Large intestine (tissue), 3 donors: ENCODE measurements around the gene TKT. TPM values are rescaled to one million over a fixed set of nuclear protein-coding genes. Genes with fewer than 3 reads are reported as not detected.

Experiments used
- DNase-seq, 2 donors: peaks; one replicate each; pipeline versions ENCODE4 v3.0.0 to v3.0.0-alpha.2; 2013
- H3K27ac ChIP-seq: one replicate; pipeline ENCODE4 v1.5.1; 2013; ENCODE audit warnings: low read length
- H3K27me3 ChIP-seq: 2 replicates; pipeline ENCODE4 v1.6.1; 2013; ENCODE audit warnings: low read length; ENCODE audit not compliant: control insufficient read depth, insufficient read depth
- H3K36me3 ChIP-seq: 2 replicates; pipeline ENCODE4 v1.6.1; 2013; ENCODE audit warnings: low read length; ENCODE audit not compliant: control insufficient read depth, insufficient read depth
- H3K4me1 ChIP-seq: one replicate; pipeline ENCODE4 v1.6.1; 2013; ENCODE audit warnings: low read length; ENCODE audit not compliant: control insufficient read depth, insufficient read depth
- H3K4me3 ChIP-seq: one replicate; pipeline ENCODE4 v1.5.1; 2013; ENCODE audit warnings: low read length
- H3K9me3 ChIP-seq: one replicate; pipeline ENCODE4 v1.6.1; 2013; ENCODE audit warnings: mild to moderate bottlenecking, low read depth, low read length, moderate library complexity; ENCODE audit not compliant: control insufficient read depth
- WGBS: methylation state at CpG from one replicate; pipeline ENCODE4 v1.1.5; 2013; ENCODE audit warnings: low lambda C conversion rate; ENCODE audit not compliant: insufficient coverage; 5-methylcytosine and 5-hydroxymethylcytosine counted together
- polyA plus RNA-seq: library from polyadenylated mRNA; unstranded; fragments of 120-200 nt; gene quantifications from one replicate; pipeline ENCODE4 v1.2.1, GENCODE V29; 2013

The TKT gene
- polyA plus RNA-seq, 1 donor = 187 TPM

DNA sequence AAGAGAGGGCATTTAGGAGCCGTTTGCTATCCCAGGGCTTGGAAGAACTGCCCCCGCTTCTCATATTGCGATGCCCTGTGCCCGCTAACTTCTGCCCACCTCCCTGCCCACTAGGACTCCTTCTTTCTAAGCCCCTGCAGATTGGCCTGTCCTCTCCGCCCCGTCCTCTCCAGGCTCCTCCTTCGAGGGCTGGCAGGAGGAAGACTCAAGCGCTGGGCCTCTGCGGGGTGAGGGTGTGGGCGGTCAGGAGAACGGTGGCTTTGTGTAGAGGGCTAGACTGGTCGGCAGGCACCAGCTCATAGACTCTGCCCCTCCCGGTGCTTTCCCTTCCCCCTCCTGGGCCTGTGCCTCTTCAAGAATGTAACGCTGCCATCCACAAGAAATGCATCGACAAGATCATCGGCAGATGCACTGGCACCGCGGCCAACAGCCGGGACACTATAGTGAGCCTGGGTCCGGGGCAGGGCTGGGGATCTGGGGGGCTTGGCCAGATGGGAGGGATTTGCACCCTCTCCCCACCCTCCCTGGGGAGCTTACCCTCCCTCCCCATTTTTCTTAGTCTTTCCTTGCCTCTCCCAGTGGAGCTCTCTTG lies 73.0 kb downstream of the TKT start:
- Histone ChIP-seq H3K36me3 (peaks cover 87% of the 10 kb centered on the region), H3K27ac (no peak overlapping the region), H3K4me3 (no peak overlapping the region), H3K4me1 (peaks cover 4% of the 10 kb centered on the region), H3K9me3 (no peaks in the 10 kb centered on the region), H3K27me3 (no peaks in the 10 kb centered on the region)
- no peak for DNase-seq
- 100% methylated on average over 2 of the region's 20 CpGs for WGBS

DNA sequence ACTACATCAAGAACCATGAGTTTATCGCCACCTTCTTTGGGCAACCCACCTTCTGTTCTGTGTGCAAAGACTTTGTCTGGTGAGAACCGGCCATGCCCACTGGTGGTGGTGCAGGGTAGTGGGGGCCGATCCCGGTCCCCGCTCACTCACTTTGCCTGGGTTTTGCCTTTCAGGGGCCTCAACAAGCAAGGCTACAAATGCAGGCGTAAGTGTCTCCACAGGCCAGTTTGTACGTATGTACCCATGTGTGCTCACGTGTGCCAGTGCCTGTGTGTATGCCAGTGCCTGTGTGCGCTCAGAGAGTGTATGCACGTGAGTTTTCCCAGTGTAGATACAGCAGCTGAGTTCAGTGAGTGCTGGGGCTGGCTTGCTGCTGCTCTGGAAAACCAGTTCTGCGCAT lies 74.3 kb downstream of the TKT start:
- WGBS = no CpG with 5 or more reads among the region's 11 CpGs
- H3K9me3 ChIP-seq = no peaks in the 10 kb centered on the region
- peaks cover 76% of the 10 kb centered on the region for H3K36me3 ChIP-seq
- no peak overlapping the region for H3K4me3 ChIP-seq
- DNase-seq = no peak
- H3K27ac ChIP-seq = no peak overlapping the region
- H3K27me3 ChIP-seq = no peaks in the 10 kb centered on the region
- no peaks in the 10 kb centered on the region for H3K4me1 ChIP-seq

DNA sequence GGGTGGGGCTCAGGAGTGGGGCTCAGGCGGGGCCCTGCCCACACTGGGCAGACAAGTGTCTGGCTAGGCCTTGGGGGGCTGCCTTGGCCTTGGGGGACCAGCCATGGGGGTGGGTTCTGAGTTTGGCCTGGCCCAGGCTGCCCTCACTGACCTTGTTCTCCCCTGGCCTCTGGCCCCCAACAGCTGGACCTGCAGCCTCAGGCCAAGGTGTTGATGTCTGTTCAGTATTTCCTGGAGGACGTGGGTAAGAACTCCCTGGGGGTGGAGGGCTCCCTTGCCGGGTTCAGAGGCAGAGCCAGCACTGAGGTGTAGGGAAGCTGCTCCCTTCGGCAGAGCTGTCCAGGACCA lies 74.8 kb downstream of the TKT start:
- no peak overlapping the region for H3K27ac ChIP-seq
- no CpG with 5 or more reads among the region's 4 CpGs for WGBS

DNA sequence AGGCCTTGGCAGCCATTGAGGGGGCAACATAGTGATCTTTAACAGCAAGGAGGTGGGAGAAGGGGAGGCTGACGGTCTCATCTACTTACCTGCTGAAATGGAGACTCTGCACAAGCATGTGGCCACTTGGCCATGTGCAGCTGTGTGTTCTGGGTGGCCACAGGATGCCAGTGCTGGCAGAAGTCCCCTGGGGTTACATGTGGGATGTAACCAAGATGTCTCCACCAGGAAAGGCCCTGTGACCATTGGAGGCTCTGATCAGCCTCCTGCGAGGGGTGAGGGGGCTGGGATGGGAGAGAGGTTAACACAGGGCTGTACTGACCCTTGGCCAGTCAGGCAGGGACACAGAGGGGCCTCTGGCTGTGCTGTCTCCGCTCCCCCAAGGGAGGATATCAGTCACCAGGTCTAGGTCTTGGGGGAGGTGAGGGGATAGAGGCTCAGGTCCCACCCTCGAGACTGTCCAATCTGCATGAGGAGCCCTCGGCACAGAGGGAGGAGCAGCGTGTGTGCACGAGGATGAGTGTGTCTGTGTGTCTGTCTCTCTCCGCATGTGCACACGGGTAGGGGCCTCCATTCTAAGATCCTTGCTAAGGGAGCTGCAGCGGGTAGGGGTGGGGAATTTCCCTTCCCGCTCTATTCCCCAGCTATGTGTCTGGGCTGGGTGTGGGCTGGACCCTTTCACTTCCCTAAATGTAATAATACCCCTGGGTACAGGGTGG lies 75.4 kb downstream of the TKT start:
- Histone ChIP-seq H3K9me3 (no peaks in the 10 kb centered on the region), H3K4me1 (no peaks in the 10 kb centered on the region), H3K36me3 (peaks cover 76% of the 10 kb centered on the region), H3K27me3 (no peaks in the 10 kb centered on the region), H3K27ac (no peak overlapping the region), H3K4me3 (no peak overlapping the region)
- no CpG with 5 or more reads among the region's 11 CpGs for WGBS
- DNase-seq = no peak

More for the DNA sequence above, 74.8 kb downstream of the TKT start:
- H3K9me3 ChIP-seq = no peaks in the 10 kb centered on the region
- no peak for DNase-seq
- H3K4me1 ChIP-seq = no peaks in the 10 kb centered on the region
- peaks cover 76% of the 10 kb centered on the region for H3K36me3 ChIP-seq
- no peak overlapping the region for H3K4me3 ChIP-seq
- no peaks in the 10 kb centered on the region for H3K27me3 ChIP-seq

DNA sequence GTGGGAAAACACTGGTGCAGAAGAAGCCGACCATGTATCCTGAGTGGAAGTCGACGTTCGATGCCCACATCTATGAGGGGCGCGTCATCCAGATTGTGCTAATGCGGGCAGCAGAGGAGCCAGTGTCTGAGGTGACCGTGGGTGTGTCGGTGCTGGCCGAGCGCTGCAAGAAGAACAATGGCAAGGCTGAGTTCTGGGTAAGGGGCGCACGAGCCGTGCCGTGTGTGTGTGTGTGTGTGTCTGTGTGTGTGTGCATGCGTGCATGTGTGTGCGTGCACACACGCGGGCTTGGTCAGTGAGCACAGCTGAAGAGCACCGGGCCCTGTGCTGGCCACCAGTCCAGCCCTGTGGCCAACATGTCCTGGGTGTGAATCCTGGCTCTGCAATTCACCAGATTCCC lies 76.2 kb downstream of the TKT start:
- Histone ChIP-seq H3K27me3 (no peaks in the 10 kb centered on the region), H3K27ac (no peak overlapping the region), H3K9me3 (no peaks in the 10 kb centered on the region), H3K36me3 (peaks cover 72% of the 10 kb centered on the region), H3K4me1 (no peaks in the 10 kb centered on the region), H3K4me3 (no peak overlapping the region)
- WGBS = no CpG with 5 or more reads among the region's 20 CpGs
- DNase-seq = no peak

DNA sequence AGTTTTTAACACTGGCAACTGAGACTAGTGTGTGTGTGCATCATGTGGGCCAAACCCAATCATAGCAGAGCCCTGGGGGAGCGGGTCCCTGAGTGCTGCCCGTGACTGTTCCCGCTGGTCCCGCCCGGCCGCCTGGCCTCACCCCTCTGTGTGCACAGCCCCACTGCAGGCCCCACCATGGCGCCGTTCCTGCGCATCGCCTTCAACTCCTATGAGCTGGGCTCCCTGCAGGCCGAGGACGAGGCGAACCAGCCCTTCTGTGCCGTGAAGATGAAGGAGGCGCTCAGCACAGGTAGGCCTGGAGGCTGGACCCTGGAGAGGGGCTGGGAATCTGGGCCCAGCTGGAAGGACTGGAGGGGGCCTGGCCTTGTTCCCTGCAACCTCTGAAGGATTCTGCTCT lies 77.6 kb downstream of the TKT start:
- Histone ChIP-seq H3K27me3 (no peaks in the 10 kb centered on the region), H3K9me3 (no peaks in the 10 kb centered on the region), H3K27ac (no peak overlapping the region), H3K36me3 (peaks cover 78% of the 10 kb centered on the region), H3K4me3 (no peak overlapping the region), H3K4me1 (no peaks in the 10 kb centered on the region)
- no CpG with 5 or more reads among the region's 15 CpGs for WGBS
- DNase-seq = no peak

DNA sequence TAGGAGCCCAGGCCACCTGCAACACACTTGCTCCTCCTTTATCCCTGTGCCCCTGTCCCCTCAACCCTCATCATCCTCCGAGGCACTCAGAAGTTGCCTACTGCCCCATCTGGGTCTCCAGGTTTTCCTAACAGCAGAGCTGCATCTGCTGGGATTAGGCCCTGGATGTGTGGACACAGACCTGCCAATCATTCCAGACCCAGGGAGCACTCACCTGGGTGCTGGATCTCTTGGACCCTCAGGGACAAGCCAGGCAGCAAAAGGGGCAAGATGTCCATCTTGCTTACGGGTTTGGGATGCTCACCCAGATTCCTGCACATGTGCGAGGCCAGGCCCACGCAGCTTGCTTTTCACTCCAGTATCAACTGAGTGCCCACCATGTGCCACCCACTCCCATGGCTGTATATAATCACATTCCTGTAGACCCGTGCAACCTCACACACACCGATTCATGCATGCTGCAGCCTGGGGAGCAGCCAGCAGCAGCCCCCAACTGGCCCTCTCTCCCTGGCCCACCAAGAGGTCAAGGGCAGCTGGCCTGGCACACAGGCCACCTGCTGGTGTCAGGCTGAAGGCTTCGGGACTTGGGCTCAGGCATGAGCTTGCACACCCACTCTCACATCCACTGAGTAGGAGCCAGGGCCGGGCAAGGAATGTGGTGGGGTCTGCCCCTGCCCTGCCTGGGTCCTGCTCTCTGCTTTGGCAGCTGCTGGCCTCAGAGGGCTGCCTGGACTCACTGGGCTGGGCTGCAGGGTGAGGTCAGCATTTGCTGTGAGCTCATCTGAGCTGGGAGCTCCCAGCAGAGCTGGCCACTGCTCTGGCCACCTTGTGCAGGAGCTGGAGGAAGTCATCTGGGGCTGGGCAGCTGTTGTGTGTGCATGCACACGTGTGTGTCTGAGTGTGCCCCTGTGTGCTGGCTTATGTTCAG lies 79.9 kb downstream of the TKT start:
- Histone ChIP-seq H3K27me3 (no peaks in the 10 kb centered on the region), H3K9me3 (no peaks in the 10 kb centered on the region), H3K4me1 (peaks cover 15% of the 10 kb centered on the region), H3K36me3 (peaks cover 59% of the 10 kb centered on the region), H3K27ac (no peak overlapping the region), H3K4me3 (no peak overlapping the region)
- no peak for DNase-seq
- WGBS = no CpG with 5 or more reads among the region's 9 CpGs

Other genes with a start within 250 kb of the TKT start
- gene SFMBT1, start 209.9 kb downstream of the TKT start, polyA plus RNA-seq = 12.8 TPM
- 20.0 TPM for gene RFT1, start 125.6 kb downstream of the TKT start, polyA plus RNA-seq
- gene PRKCD, start 94.8 kb downstream of the TKT start, polyA plus RNA-seq = 37.0 TPM
- gene DCP1A, start 91.5 kb upstream of the TKT start, polyA plus RNA-seq = 22.7 TPM
- 58.2 TPM for gene CACNA1D, start 238.6 kb upstream of the TKT start, polyA plus RNA-seq